GM23338 (cell line): ENCODE data around the gene DDIT3. TPM values are rescaled to one million over a fixed set of nuclear protein-coding genes. Genes with fewer than 3 reads are reported as not detected.

Source experiments
- ATAC-seq: fragments of 200-7000 bp; cut with Tn5 transposase; 3 replicates; pipeline ENCODE4 v1.9.1; 2020
- DNase-seq: peaks from one replicate; pipeline ENCODE4 v3.0.0-alpha.2; 2015; ENCODE audit warnings: low spot score
- H2AFZ ChIP-seq: fragments of 200-600 bp; sonication (generic); 2 replicates; pipeline ENCODE4 v1.8.0; 2016; ENCODE audit warnings: antibody characterized with exemption, mild to moderate bottlenecking, moderate library complexity
- H3F3A ChIP-seq: fragments of 200-600 bp; sonication (generic); replicated peaks from 2 replicates; pipeline ENCODE4 v1.8.0; 2017; ENCODE audit warnings: antibody characterized with exemption, mixed run types, low read depth
- H3K27ac ChIP-seq: fragments of 200-600 bp; sonication (generic); 2 replicates; pipeline ENCODE4 v1.6.1; 2016; ENCODE audit warnings: low read depth
- H3K27me3 ChIP-seq: fragments of 200-600 bp; sonication (generic); 2 replicates; pipeline ENCODE4 v1.8.0; 2016; ENCODE audit warnings: mild to moderate bottlenecking, mixed run types, moderate library complexity; ENCODE audit not compliant: insufficient read depth
- H3K36me3 ChIP-seq: fragments of 200-600 bp; sonication (generic); 2 replicates; pipeline ENCODE4 v1.8.0; 2016; ENCODE audit warnings: mild to moderate bottlenecking; ENCODE audit not compliant: insufficient read depth
- H3K4me1 ChIP-seq: fragments of 200-600 bp; sonication (generic); 2 replicates; pipeline ENCODE4 v1.8.0; 2016; ENCODE audit warnings: mild to moderate bottlenecking, moderate library complexity; ENCODE audit not compliant: insufficient read depth
- H3K4me2 ChIP-seq: fragments of 200-600 bp; sonication (generic); 2 replicates; pipeline ENCODE4 v1.7.1; 2017; ENCODE audit warnings: mixed run types
- H3K4me3 ChIP-seq: fragments of 200-600 bp; sonication (generic); 2 replicates; pipeline ENCODE4 v1.6.1; 2016; ENCODE audit warnings: mixed run types
- H3K79me2 ChIP-seq: fragments of 200-600 bp; sonication (generic); replicated peaks from 2 replicates; pipeline ENCODE4 v1.8.0; 2017; ENCODE audit warnings: mild to moderate bottlenecking; ENCODE audit not compliant: insufficient read depth
- H3K9me2 ChIP-seq: fragments of 200-600 bp; sonication (generic); 2 replicates; pipeline ENCODE4 v1.8.0; 2017; ENCODE audit not compliant: insufficient read depth
- H4K20me1 ChIP-seq: fragments of 200-600 bp; sonication (generic); replicated peaks from 2 replicates; pipeline ENCODE4 v1.8.0; 2017; ENCODE audit warnings: mild to moderate bottlenecking; ENCODE audit not compliant: insufficient read depth
- H3K27ac Mint-ChIP-seq: 2 replicates; pipeline ENCODE4 v1.8.0; 2020; ENCODE audit warnings: inconsistent platforms, mild to moderate bottlenecking, moderate library complexity, mixed read lengths
- H3K27me3 Mint-ChIP-seq: 3 replicates; pipeline ENCODE4 v1.8.0; 2022; ENCODE audit warnings: low read depth, mild to moderate bottlenecking, moderate library complexity, mixed read lengths, inconsistent platforms; ENCODE audit not compliant: insufficient read depth, poor library complexity
- H3K36me3 Mint-ChIP-seq: 3 replicates; pipeline ENCODE4 v1.8.0; 2021; ENCODE audit warnings: low read depth, mild to moderate bottlenecking, inconsistent platforms, moderate library complexity, mixed read lengths
- H3K4me1 Mint-ChIP-seq: 3 replicates; pipeline ENCODE4 v1.8.0; 2020; ENCODE audit warnings: mild to moderate bottlenecking, inconsistent platforms, mixed read lengths
- H3K4me3 Mint-ChIP-seq: 3 replicates; pipeline ENCODE4 v1.8.0; 2021; ENCODE audit warnings: moderate library complexity, mild to moderate bottlenecking, inconsistent platforms, mixed read lengths
- H3K9me3 Mint-ChIP-seq: 3 replicates; pipeline ENCODE4 v1.8.0; 2020; ENCODE audit warnings: moderate library complexity, mild to moderate bottlenecking, inconsistent platforms, mixed read lengths
- CREB1 ChIP-seq: fragments of 250-450 bp; sonication (Bioruptor Pico); IDR thresholded peaks from 2 replicates; pipeline ENCODE4 v1.5.0; 2020; ENCODE audit warnings: low read depth, mild to moderate bottlenecking, moderate library complexity
- ETS1 ChIP-seq: IDR thresholded peaks from 2 replicates; pipeline ENCODE4 v1.6.1; 2016; ENCODE audit warnings: antibody characterized with exemption
- EZH2 ChIP-seq: fragments of 200-600 bp; sonication (generic); IDR thresholded peaks from one replicate; pipeline ENCODE4 v1.8.0; 2017; ENCODE audit warnings: antibody characterized with exemption, mild to moderate bottlenecking, low read depth; ENCODE audit not compliant: unreplicated experiment
- EZH2phosphoT487 ChIP-seq: fragments of 200-600 bp; sonication (generic); IDR thresholded peaks from one replicate; pipeline ENCODE4 v1.8.1; 2018; ENCODE audit warnings: antibody characterized with exemption; ENCODE audit not compliant: unreplicated experiment
- JUNB ChIP-seq: IDR thresholded peaks from one replicate; pipeline ENCODE4 v1.6.1; 2016; ENCODE audit warnings: antibody characterized with exemption; ENCODE audit not compliant: unreplicated experiment
- NANOG ChIP-seq: IDR thresholded peaks from 2 replicates; pipeline ENCODE4 v1.6.1; 2016; ENCODE audit warnings: antibody characterized with exemption, borderline replicate concordance
- POLR2AphosphoS5 ChIP-seq: IDR thresholded peaks from 2 replicates; pipeline ENCODE4 v1.6.1; 2016; ENCODE audit warnings: antibody characterized with exemption, low read depth
- REST ChIP-seq: IDR thresholded peaks from one replicate; pipeline ENCODE4 v1.6.1; 2018; ENCODE audit warnings: antibody characterized with exemption; ENCODE audit not compliant: unreplicated experiment
- STAT1 ChIP-seq: IDR thresholded peaks from one replicate; pipeline ENCODE4 v1.6.1; 2016; ENCODE audit warnings: antibody characterized with exemption; ENCODE audit not compliant: unreplicated experiment
- ZNF114 ChIP-seq: fragments of 250-450 bp; sonication (Bioruptor Pico); IDR thresholded peaks from 2 replicates; pipeline ENCODE4 v1.5.0; 2020; ENCODE audit warnings: mild to moderate bottlenecking, moderate library complexity
- ZNF331 ChIP-seq: fragments of 250-450 bp; sonication (Bioruptor Pico); IDR thresholded peaks from 2 replicates; pipeline ENCODE4 v1.5.0; 2020; ENCODE audit warnings: low read depth, mild to moderate bottlenecking, moderate library complexity
- ZNF462 ChIP-seq: fragments of 250-450 bp; sonication (Bioruptor Pico); IDR thresholded peaks from 2 replicates; pipeline ENCODE4 v1.5.0; 2020; ENCODE audit warnings: mild to moderate bottlenecking, moderate library complexity
- polyA plus RNA-seq: library from polyadenylated mRNA; unstranded; fragments of >200 nt; fragmentation: Nextera tagmentation; extraction: Ambion mirVana; gene quantifications from 2 replicates; pipeline ENCODE4 v1.2.1, GENCODE V29; 2016
- total RNA-seq: library from RNA; depleted of rRNA; stranded (reverse); fragments of >200 nt; shearing (Covaris generic); gene quantifications from 2 replicates; pipeline ENCODE4 v1.2.3, GENCODE V29; 2014
- TF ChIP-seq, protein P1 (sequence below), 2 experiments: fragments of 200-600 bp in 1 of 2; sonication (generic) in 1 of 2; conservative IDR thresholded peaks; 2 replicates each; pipeline versions ENCODE4 v1.5.1 to v1.6.1; 2016 to 2017; ENCODE audit warnings: antibody characterized with exemption in 2 of 2, low read depth in 2 of 2, mild to moderate bottlenecking in 2 of 2, moderate library complexity in 1 of 2

DDIT3 gene
- total and polyA plus RNA-seq, 2 experiments from 2014 or later, result 3.9 to 12.5 TPM

DNA sequence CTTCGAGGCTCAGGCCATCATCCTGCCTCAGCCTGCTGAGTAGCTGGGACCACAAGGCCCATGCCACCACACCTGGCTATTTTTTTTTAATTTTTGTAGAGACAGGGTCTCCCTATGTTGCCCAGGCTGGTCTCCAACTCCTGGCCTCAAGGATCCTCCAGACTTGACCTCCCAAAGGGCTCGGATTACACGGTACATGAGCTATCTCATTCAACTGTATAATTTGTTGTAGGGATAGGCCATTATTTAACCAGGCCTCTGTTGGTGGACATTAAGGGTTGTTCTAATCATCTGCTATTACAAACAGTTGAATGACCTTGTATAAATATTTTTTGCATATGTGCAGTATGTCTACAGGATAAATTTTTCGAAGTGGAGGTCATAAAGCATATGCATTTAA is 38.5 kb upstream of the DDIT3 start:
- no peak for TF ChIP-seq ZNF331 (CRISPR knock-in tag)
- TF ChIP-seq POLR2AphosphoS5, result no peak
- TF ChIP-seq CREB1, result no peak
- no peak for TF ChIP-seq ZNF462 (CRISPR knock-in tag)
- no peak for TF ChIP-seq EZH2phosphoT487
- TF ChIP-seq ZNF114, result no peak
- TF ChIP-seq EZH2, result no peak
- TF ChIP-seq, protein P1, sequence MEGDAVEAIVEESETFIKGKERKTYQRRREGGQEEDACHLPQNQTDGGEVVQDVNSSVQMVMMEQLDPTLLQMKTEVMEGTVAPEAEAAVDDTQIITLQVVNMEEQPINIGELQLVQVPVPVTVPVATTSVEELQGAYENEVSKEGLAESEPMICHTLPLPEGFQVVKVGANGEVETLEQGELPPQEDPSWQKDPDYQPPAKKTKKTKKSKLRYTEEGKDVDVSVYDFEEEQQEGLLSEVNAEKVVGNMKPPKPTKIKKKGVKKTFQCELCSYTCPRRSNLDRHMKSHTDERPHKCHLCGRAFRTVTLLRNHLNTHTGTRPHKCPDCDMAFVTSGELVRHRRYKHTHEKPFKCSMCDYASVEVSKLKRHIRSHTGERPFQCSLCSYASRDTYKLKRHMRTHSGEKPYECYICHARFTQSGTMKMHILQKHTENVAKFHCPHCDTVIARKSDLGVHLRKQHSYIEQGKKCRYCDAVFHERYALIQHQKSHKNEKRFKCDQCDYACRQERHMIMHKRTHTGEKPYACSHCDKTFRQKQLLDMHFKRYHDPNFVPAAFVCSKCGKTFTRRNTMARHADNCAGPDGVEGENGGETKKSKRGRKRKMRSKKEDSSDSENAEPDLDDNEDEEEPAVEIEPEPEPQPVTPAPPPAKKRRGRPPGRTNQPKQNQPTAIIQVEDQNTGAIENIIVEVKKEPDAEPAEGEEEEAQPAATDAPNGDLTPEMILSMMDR (conservative IDR thresholded peaks at IDR 0.05; ENCODE audit: low read depth in 2 of 2), result no peak
- TF ChIP-seq STAT1, result no peak
- no peak for TF ChIP-seq ETS1
- TF ChIP-seq NANOG, result no peak
- no peak for TF ChIP-seq JUNB
- no peak for TF ChIP-seq REST
- Histone ChIP-seq H3K79me2 (peaks cover 16% of the 10 kb centered on the region; the same call in 1 of the 2 replicates), H4K20me1 (peaks cover 18% of the 10 kb centered on the region), H3K4me2 (no peak overlapping the region), H3K36me3 (no peaks in the 10 kb centered on the region), H3K27me3 (no peaks in the 10 kb centered on the region), H2AFZ (no peak overlapping the region), H3K4me1 (peaks cover 12% of the 10 kb centered on the region; the same call in 1 of the 2 replicates), H3F3A (0 out of 2 replicates have a peak, but pooled peaks cover 4% of the 10 kb centered on the region), H3K4me3 (no peak overlapping the region), H3K27ac (no peak overlapping the region), H3K9me2 (no peaks in the 10 kb centered on the region)
- H3K4me1 Mint-ChIP-seq, result peaks cover 12% of the 10 kb centered on the region; the same call in 2 of the 3 replicates
- no peak overlapping the region for H3K27ac Mint-ChIP-seq
- no peaks in the 10 kb centered on the region for H3K9me3 Mint-ChIP-seq
- H3K27me3 Mint-ChIP-seq, result no peaks in the 10 kb centered on the region
- ATAC-seq (no peak), DNase-seq (no peak)
- H3K4me3 Mint-ChIP-seq, result no peak overlapping the region
- H3K36me3 Mint-ChIP-seq, result peaks cover under 1% of the 10 kb centered on the region; the same call in 2 of the 3 replicates
